PC-3 (cell line): ENCODE data around the gene SLC16A9.

ENCODE experiments used
- EZH2 ChIP-seq: fragments of 300-600 bp; sonication (generic); IDR thresholded peaks from one replicate; pipeline ENCODE4 v1.6.1; 2017; ENCODE audit warnings: antibody characterized with exemption, mild to moderate bottlenecking, low read length; ENCODE audit not compliant: unreplicated experiment
- TF ChIP-seq, protein P1 (sequence below): fragments of 300-600 bp; sonication (generic); conservative IDR thresholded peaks from 2 replicates; pipeline ENCODE4 v1.5.1; 2017; ENCODE audit warnings: antibody characterized with exemption, low read depth, mild to moderate bottlenecking, low read length

DNA sequence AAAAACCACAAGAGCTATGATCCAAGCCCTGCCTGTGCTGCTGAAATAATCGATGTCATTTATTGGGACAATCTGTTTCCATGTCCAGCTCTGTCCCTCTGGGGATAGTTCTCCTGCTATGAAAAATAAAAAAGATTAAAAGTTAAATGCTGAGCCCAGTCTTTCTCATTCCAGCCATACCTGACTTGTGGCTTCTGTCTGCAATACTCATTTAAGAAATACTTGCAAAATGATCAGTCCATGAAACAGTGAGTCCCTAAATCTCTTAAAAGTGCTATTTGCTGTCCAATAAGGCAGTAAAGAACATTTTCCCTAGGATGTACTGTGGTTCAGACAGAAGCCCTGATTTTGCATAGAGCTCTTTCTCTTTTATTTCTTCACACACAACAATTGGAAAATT lies 91.7 kb downstream of the SLC16A9 start:
- TF ChIP-seq, protein P1, sequence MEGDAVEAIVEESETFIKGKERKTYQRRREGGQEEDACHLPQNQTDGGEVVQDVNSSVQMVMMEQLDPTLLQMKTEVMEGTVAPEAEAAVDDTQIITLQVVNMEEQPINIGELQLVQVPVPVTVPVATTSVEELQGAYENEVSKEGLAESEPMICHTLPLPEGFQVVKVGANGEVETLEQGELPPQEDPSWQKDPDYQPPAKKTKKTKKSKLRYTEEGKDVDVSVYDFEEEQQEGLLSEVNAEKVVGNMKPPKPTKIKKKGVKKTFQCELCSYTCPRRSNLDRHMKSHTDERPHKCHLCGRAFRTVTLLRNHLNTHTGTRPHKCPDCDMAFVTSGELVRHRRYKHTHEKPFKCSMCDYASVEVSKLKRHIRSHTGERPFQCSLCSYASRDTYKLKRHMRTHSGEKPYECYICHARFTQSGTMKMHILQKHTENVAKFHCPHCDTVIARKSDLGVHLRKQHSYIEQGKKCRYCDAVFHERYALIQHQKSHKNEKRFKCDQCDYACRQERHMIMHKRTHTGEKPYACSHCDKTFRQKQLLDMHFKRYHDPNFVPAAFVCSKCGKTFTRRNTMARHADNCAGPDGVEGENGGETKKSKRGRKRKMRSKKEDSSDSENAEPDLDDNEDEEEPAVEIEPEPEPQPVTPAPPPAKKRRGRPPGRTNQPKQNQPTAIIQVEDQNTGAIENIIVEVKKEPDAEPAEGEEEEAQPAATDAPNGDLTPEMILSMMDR = no peak
- TF ChIP-seq EZH2 = no peak
